ELF-1 (cell line): ENCODE data around the gene MRPL17.
"Not testable (repeated sequence)": the region's sequence is repeated elsewhere in the genome, so short reads cannot be mapped to it uniquely, and the experiment has no call there.

Source experiments
- DNase-seq: peaks from one replicate; pipeline ENCODE4 v3.0.0-alpha.2; 2016; ENCODE audit warnings: low read depth, low spot score

MRPL17 gene

GRCh38 chr11:6682936-6683861 is at the start of gene MRPL17:
MRPL17 (minus strand) TSS chr11:6683340; CDS start chr11:6683296, 44 bp downstream.
- DNase-seq: peak; percentile 99

GRCh38 chr11:6727971-6728760 is 45.0 kb upstream of the MRPL17 start:
- no peak for DNase-seq

- DNase-seq: no peak
These were observed 42.3 kb upstream of the MRPL17 start for GRCh38 chr11:6725386-6725896.

GRCh38 chr11:6724013-6724412 is 40.9 kb upstream of the MRPL17 start:
- no peak for DNase-seq

- DNase-seq: no peak
These were observed 38.2 kb upstream of the MRPL17 start for GRCh38 chr11:6721343-6721742.

- DNase-seq: no peak
These were observed 36.4 kb upstream of the MRPL17 start for GRCh38 chr11:6719576-6719975.

- no peak for DNase-seq
These were observed 34.3 kb upstream of the MRPL17 start for GRCh38 chr11:6717426-6717825.

- DNase-seq: peak; percentile 61
These were observed 28.4 kb upstream of the MRPL17 start for GRCh38 chr11:6711552-6711951.

- DNase-seq: no peak
These were observed 25.7 kb upstream of the MRPL17 start for GRCh38 chr11:6708876-6709275.

- peak; percentile 24 for DNase-seq
These were observed 22.9 kb upstream of the MRPL17 start for GRCh38 chr11:6705905-6706535.

- DNase-seq: peak; percentile 61
These were observed 20.3 kb upstream of the MRPL17 start for GRCh38 chr11:6703247-6704063.

GRCh38 chr11:6701955-6702354 is 18.8 kb upstream of the MRPL17 start:
- DNase-seq: not testable (repeated sequence)

- DNase-seq: no peak
These were observed 12.2 kb upstream of the MRPL17 start for GRCh38 chr11:6695377-6695776.

- no peak for DNase-seq
These were observed 11.0 kb upstream of the MRPL17 start for GRCh38 chr11:6694229-6694535.

- no peak for DNase-seq
These were observed 10.4 kb upstream of the MRPL17 start for GRCh38 chr11:6693342-6694228.

GRCh38 chr11:6692128-6692527 is 9.0 kb upstream of the MRPL17 start:
- no peak for DNase-seq

GRCh38 chr11:6690431-6691132 is 7.4 kb upstream of the MRPL17 start:
- DNase-seq: not testable (repeated sequence)

- DNase-seq: no peak
These were observed 4.7 kb upstream of the MRPL17 start for GRCh38 chr11:6687876-6688275.

- DNase-seq: no peak
These were observed 2.9 kb upstream of the MRPL17 start for GRCh38 chr11:6686006-6686405.

GRCh38 chr11:6684068-6684467 is 928 bp upstream of the MRPL17 start:
- not testable (repeated sequence) for DNase-seq
